LNCaP clone FGC (cell line): ENCODE data around the gene CSNK1E.

Experiments used
- DNase-seq: peaks from one replicate; pipeline ENCODE4 v3.0.0-alpha.2; 2011; ENCODE audit warnings: low read depth
- H3K4me3 ChIP-seq: 2 replicates; pipeline ENCODE4 v1.5.1; 2011; ENCODE audit warnings: mild to moderate bottlenecking, low read depth, low read length, control low read depth
- CTCF ChIP-seq: IDR thresholded peaks from 2 replicates; pipeline ENCODE4 v1.5.1; 2012; ENCODE audit warnings: mild to moderate bottlenecking; ENCODE audit not compliant: control insufficient read depth, insufficient read depth; ENCODE audit errors: extremely low read depth

CSNK1E gene

GRCh38 chr22:38338772-38339379 lies 21.6 kb upstream of the CSNK1E start:
- no peak for TF ChIP-seq CTCF
- H3K4me3 ChIP-seq = no peak overlapping the region
- no peak for DNase-seq

- H3K4me3 ChIP-seq = peak overlapping the region; percentile 49; the same call in 1 of the 2 replicates
- DNase-seq = no peak
- TF ChIP-seq CTCF = no peak
These were observed 19.5 kb upstream of the CSNK1E start for GRCh38 chr22:38336699-38337098.

- no peak overlapping the region for H3K4me3 ChIP-seq
These were observed 17.8 kb upstream of the CSNK1E start for GRCh38 chr22:38335077-38335476.

GRCh38 chr22:38327805-38328204 lies 10.6 kb upstream of the CSNK1E start:
- TF ChIP-seq CTCF = no peak
- DNase-seq = no peak
- no peak overlapping the region for H3K4me3 ChIP-seq

More at GRCh38 chr22:38335077-38335476, 17.8 kb upstream of the CSNK1E start:
- no peak for DNase-seq
- TF ChIP-seq CTCF = no peak

- TF ChIP-seq CTCF = no peak
- no peak overlapping the region for H3K4me3 ChIP-seq
- DNase-seq = no peak
These were observed 10.2 kb upstream of the CSNK1E start for GRCh38 chr22:38327396-38327795.

- no peak for DNase-seq
- no peak overlapping the region for H3K4me3 ChIP-seq
- no peak for TF ChIP-seq CTCF
These were observed 8.4 kb upstream of the CSNK1E start for GRCh38 chr22:38325587-38325986.

- no peak overlapping the region for H3K4me3 ChIP-seq
- no peak for TF ChIP-seq CTCF
- no peak for DNase-seq
These were observed 3.6 kb upstream of the CSNK1E start for GRCh38 chr22:38320605-38321402.
